ENCODE results near the gene JUND. TPM values are rescaled to one million over a fixed set of nuclear protein-coding genes. Genes with fewer than 3 reads are reported as not detected.

JUND gene
- total and polyA plus RNA-seq, 4 donors: 12.8 to 103 (median 41.8) TPM

GRCh38 chr19:18310118-18310909, 28.9 kb upstream of the JUND start:
- peak; percentile 47 for DNase-seq (ENCODE audit: low spot score)
- peak in 1 of 2 donors; percentile 60 for TF ChIP-seq HNF4A (conservative IDR thresholded peaks at IDR 0.05)
- no peak for TF ChIP-seq SP1 (IDR thresholded peaks at IDR 0.05)
- no peak for TF ChIP-seq MAX (IDR thresholded peaks at IDR 0.05)
- no peak for TF ChIP-seq FOXA2 (IDR thresholded peaks at IDR 0.05)
- no peak for TF ChIP-seq EGR1 (IDR thresholded peaks at IDR 0.05; ENCODE audit: low read depth in 2 of 2)
- no peak for TF ChIP-seq TAF1 (conservative IDR thresholded peaks at IDR 0.05)
- Histone ChIP-seq H3K9me3 (ENCODE audit: control insufficient read depth in 4 of 4, low read length in 3 of 4) (no peaks in the 10 kb centered on the region), H3K27me3 (ENCODE audit: control insufficient read depth in 4 of 4, insufficient read depth in 4 of 4, low read length in 3 of 4) (no peaks in the 10 kb centered on the region), H3K9ac (ENCODE audit: low read depth in 1 of 2, low read length in 2 of 2) (no peak overlapping the region), H3K36me3 (ENCODE audit: control insufficient read depth in 4 of 4, insufficient read depth in 3 of 4, low read depth in 1 of 4, low read length in 3 of 4) (peaks cover 0 to 3% (median under 1%) of the 10 kb centered on the region in 4 donors), H3K4me3 (ENCODE audit: low read depth in 1 of 3, low read length in 3 of 3) (no peak overlapping the region), H3K27ac (ENCODE audit: low read depth in 1 of 2, low read length in 2 of 2) (no peak overlapping the region), H3K4me1 (ENCODE audit: control insufficient read depth in 4 of 4, insufficient read depth in 4 of 4, low read length in 3 of 4) (peaks cover 6 to 33% (median 18%) of the 10 kb centered on the region in 4 donors)
- 80% methylated on average over 23 of the region's 23 CpGs for WGBS

- no peak overlapping the region for H3K27ac ChIP-seq (ENCODE audit: low read depth in 1 of 2, low read length in 2 of 2)
- WGBS: 96% methylated on average over 33 of the region's 33 CpGs
Measured at GRCh38 chr19:18309525-18310064, 28.2 kb upstream of the JUND start.

More at GRCh38 chr19:18309525-18310064, 28.2 kb upstream of the JUND start:
- no peaks in the 10 kb centered on the region for H3K27me3 ChIP-seq (ENCODE audit: control insufficient read depth in 4 of 4, insufficient read depth in 4 of 4, low read length in 3 of 4)
- no peak for TF ChIP-seq HNF4G (IDR thresholded peaks at IDR 0.05)
- no peak for TF ChIP-seq ZBTB33 (IDR thresholded peaks at IDR 0.05)
- no peak for TF ChIP-seq CTCF (IDR thresholded peaks at IDR 0.05; ENCODE audit: low read depth, low read length, missing input control)
- TF ChIP-seq GABPA (IDR thresholded peaks at IDR 0.05 in 1 of 2, conservative IDR thresholded peaks at IDR 0.05 in 1 of 2): no peak
- no peak for TF ChIP-seq EGR1 (IDR thresholded peaks at IDR 0.05; ENCODE audit: low read depth in 2 of 2)
- TF ChIP-seq TAF1 (conservative IDR thresholded peaks at IDR 0.05): no peak
- no peak for TF ChIP-seq REST (IDR thresholded peaks at IDR 0.05)
- TF ChIP-seq NR2F2 (IDR thresholded peaks at IDR 0.05): no peak
- no peak for TF ChIP-seq HNF4A (conservative IDR thresholded peaks at IDR 0.05)
- no peak for TF ChIP-seq JUND (IDR thresholded peaks at IDR 0.05)
- TF ChIP-seq YY1 (IDR thresholded peaks at IDR 0.05): no peak
- TF ChIP-seq RXRA (IDR thresholded peaks at IDR 0.05): no peak
- H3K4me1 ChIP-seq (ENCODE audit: control insufficient read depth in 4 of 4, insufficient read depth in 4 of 4, low read length in 3 of 4): peaks cover 6 to 33% (median 18%) of the 10 kb centered on the region in 4 donors
- no peak for DNase-seq (ENCODE audit: low spot score)
- no peaks in the 10 kb centered on the region for H3K9me3 ChIP-seq (ENCODE audit: control insufficient read depth in 4 of 4, low read length in 3 of 4)
- H3K4me3 ChIP-seq (ENCODE audit: low read depth in 1 of 3, low read length in 3 of 3): no peak overlapping the region
- H3K36me3 ChIP-seq (ENCODE audit: control insufficient read depth in 4 of 4, insufficient read depth in 3 of 4, low read depth in 1 of 4, low read length in 3 of 4): peaks cover 0 to 3% (median under 1%) of the 10 kb centered on the region in 4 donors
- no peak overlapping the region for H3K9ac ChIP-seq (ENCODE audit: low read depth in 1 of 2, low read length in 2 of 2)
